Fibroblast of lung (primary cell): ENCODE measurements around the gene PTPN7. TPM values are rescaled to one million over a fixed set of nuclear protein-coding genes. Genes with fewer than 3 reads are reported as not detected.

ENCODE experiments used
- DNase-seq, 2 donors: peaks; one replicate each; pipeline versions ENCODE4 v3.0.0 to v3.0.0-alpha.2; 2010; ENCODE audit warnings: low read depth in 2 of 2
- H2AFZ ChIP-seq: 2 replicates; pipeline ENCODE4 v1.5.1; 2012; ENCODE audit warnings: low read length, control low read depth, inconsistent platforms
- H3K27ac ChIP-seq: 2 replicates; pipeline ENCODE4 v1.5.1; 2011; ENCODE audit warnings: low read length, control low read depth; ENCODE audit not compliant: insufficient read depth
- H3K27me3 ChIP-seq: 2 replicates; pipeline ENCODE4 v1.5.1; 2011; ENCODE audit warnings: mild to moderate bottlenecking, low read length; ENCODE audit not compliant: control insufficient read depth, insufficient read depth
- H3K36me3 ChIP-seq: 2 replicates; pipeline ENCODE4 v1.5.1; 2011; ENCODE audit warnings: low read length; ENCODE audit not compliant: control insufficient read depth, insufficient read depth
- H3K4me1 ChIP-seq: 2 replicates; pipeline ENCODE4 v1.5.1; 2011; ENCODE audit warnings: low read length; ENCODE audit not compliant: control insufficient read depth, insufficient read depth; ENCODE audit errors: extremely low read depth
- H3K4me2 ChIP-seq: 2 replicates; pipeline ENCODE4 v1.5.1; 2011; ENCODE audit warnings: low read length, control low read depth; ENCODE audit not compliant: insufficient read depth; ENCODE audit errors: extremely low read depth
- H3K4me3 ChIP-seq, 4 experiments: fragments of 200-600 bp in 1 of 4; sonication (generic) in 1 of 4; replicated peaks in 1 of 4; 2 replicates each; pipeline ENCODE4 v1.5.1; 2011 to 2016; ENCODE audit warnings: low read length in 4 of 4, low read depth in 3 of 4, mild to moderate bottlenecking in 3 of 4, control low read depth in 2 of 4, inconsistent platforms in 1 of 4, mixed read lengths in 1 of 4; ENCODE audit not compliant: insufficient read depth in 1 of 4; ENCODE audit errors: control extremely low read depth in 1 of 4
- H3K79me2 ChIP-seq: 2 replicates; pipeline ENCODE4 v1.5.1; 2012; ENCODE audit warnings: mild to moderate bottlenecking, low read length, inconsistent platforms; ENCODE audit not compliant: control insufficient read depth, insufficient read depth
- H3K9ac ChIP-seq: 2 replicates; pipeline ENCODE4 v1.5.1; 2011; ENCODE audit warnings: mild to moderate bottlenecking, low read length, control low read depth; ENCODE audit not compliant: insufficient read depth
- H3K9me3 ChIP-seq: 2 replicates; pipeline ENCODE4 v1.5.1; 2012; ENCODE audit warnings: low read depth, low read length; ENCODE audit not compliant: control insufficient read depth, insufficient read depth
- H4K20me1 ChIP-seq: 2 replicates; pipeline ENCODE4 v1.5.1; 2011; ENCODE audit warnings: low read length; ENCODE audit not compliant: control insufficient read depth, insufficient read depth; ENCODE audit errors: extremely low read depth
- CTCF ChIP-seq, 2 donors: IDR thresholded peaks in 1 of 2; conservative IDR thresholded peaks in 1 of 2; 1 replicate in 1 of 2; 2 replicates in 1 of 2; pipeline ENCODE4 v1.5.1; 2011 to 2012; ENCODE audit warnings: low read length in 2 of 2, control low read depth in 1 of 2, inconsistent platforms in 1 of 2, low read depth in 1 of 2, mild to moderate bottlenecking in 1 of 2
- EZH2 ChIP-seq: IDR thresholded peaks from 2 replicates; pipeline ENCODE4 v1.5.1; 2012; ENCODE audit warnings: low read length, control low read depth, mild to moderate bottlenecking; ENCODE audit errors: missing control alignments
- polyA plus RNA-seq, 2 donors: library from polyadenylated mRNA; depleted of rRNA in 1 of 2; stranded (reverse) in 1 of 2; unstranded in 1 of 2; fragments of >200 nt; gene quantifications; 2 replicates each; pipeline ENCODE4 v1.2.1, GENCODE V29; 2011 to 2012; ENCODE audit warnings: missing spikeins in 1 of 2
- total RNA-seq: library from RNA; depleted of rRNA; stranded (reverse); fragments of >200 nt; gene quantifications from 2 replicates; pipeline ENCODE4 v1.2.1, GENCODE V29; 2014

The PTPN7 gene
- total and polyA plus RNA-seq, 2 donors (not counting 1 experiment from before 2014, with no cell fraction given) = not detected

- no peak overlapping the region for H3K4me3 ChIP-seq
- H3K36me3 ChIP-seq = no peaks in the 10 kb centered on the region
- no peak for TF ChIP-seq EZH2
- no peak for TF ChIP-seq CTCF (conservative IDR thresholded peaks at IDR 0.05 in 1 of 2, IDR thresholded peaks at IDR 0.05 in 1 of 2; ENCODE audit: low read depth in 1 of 2, low read length in 2 of 2)
- DNase-seq = no peak
- H3K27ac ChIP-seq = no peak overlapping the region
- H3K79me2 ChIP-seq = no peaks in the 10 kb centered on the region
- no peaks in the 10 kb centered on the region for H3K9me3 ChIP-seq
- no peaks in the 10 kb centered on the region for H3K4me1 ChIP-seq
- H3K27me3 ChIP-seq = no peaks in the 10 kb centered on the region
- H3K4me2 ChIP-seq = no peak overlapping the region
- H4K20me1 ChIP-seq = no peaks in the 10 kb centered on the region
- no peak overlapping the region for H3K9ac ChIP-seq
- no peak overlapping the region for H2AFZ ChIP-seq
Observed at GRCh38 chr1:202101184-202101583, 59.2 kb downstream of the PTPN7 start.

Other genes with a start within 250 kb of the PTPN7 start
- gene LMOD1, start 214.1 kb downstream of the PTPN7 start, total RNA-seq = 20.5 and 36.3 TPM in 2 replicates
- 9.7 and 74.9 TPM in 2 replicates for gene LMOD1, start 214.1 kb downstream of the PTPN7 start, polyA plus RNA-seq
- gene TIMM17A, start 205.1 kb downstream of the PTPN7 start, total RNA-seq = 41.9 and 47.7 TPM in 2 replicates
- 102 and 103 TPM in 2 replicates for gene TIMM17A, start 205.1 kb downstream of the PTPN7 start, polyA plus RNA-seq
- gene RNPEP, start 178.0 kb downstream of the PTPN7 start, total RNA-seq = 43.7 and 77.1 TPM in 2 replicates
- 56.9 and 63.1 TPM in 2 replicates for gene RNPEP, start 178.0 kb downstream of the PTPN7 start, polyA plus RNA-seq
- 0.17 TPM in 1 of 2 replicates, not detected in the other for gene ELF3, start 150.0 kb downstream of the PTPN7 start, total RNA-seq
- 0.06 and 0.12 TPM in 2 replicates for gene ELF3, start 150.0 kb downstream of the PTPN7 start, polyA plus RNA-seq
- gene GPR37L1, start 37.7 kb downstream of the PTPN7 start, total RNA-seq = not detected in 2 replicates
- not detected in 2 replicates for gene GPR37L1, start 37.7 kb downstream of the PTPN7 start, polyA plus RNA-seq
- 17.5 and 18.7 TPM in 2 replicates for gene ARL8A, start 15.9 kb downstream of the PTPN7 start, total RNA-seq
- gene ARL8A, start 15.9 kb downstream of the PTPN7 start, polyA plus RNA-seq = 35.8 and 38.2 TPM in 2 replicates
- gene LGR6, start 33.2 kb upstream of the PTPN7 start, total RNA-seq = not detected in 2 replicates
- 0.02 TPM in 1 of 2 replicates, not detected in the other for gene LGR6, start 33.2 kb upstream of the PTPN7 start, polyA plus RNA-seq
- gene UBE2T, start 181.3 kb upstream of the PTPN7 start, total RNA-seq = 6.4 and 17.0 TPM in 2 replicates
- gene UBE2T, start 181.3 kb upstream of the PTPN7 start, polyA plus RNA-seq = 34.2 and 93.9 TPM in 2 replicates
- 11.3 and 13.4 TPM in 2 replicates for gene PPP1R12B, start 188.1 kb upstream of the PTPN7 start, total RNA-seq
- 8.8 and 21.7 TPM in 2 replicates for gene PPP1R12B, start 188.1 kb upstream of the PTPN7 start, polyA plus RNA-seq